HG03432 (cell line): ENCODE data around the gene ANKRD13D.
"Not testable (repeated sequence)": the region's sequence is repeated elsewhere in the genome, so short reads cannot be mapped to it uniquely, and the experiment has no call there.

Source experiments
- ATAC-seq: cut with Tn5 transposase; IDR thresholded peaks from one replicate; pipeline ENCODE4 v1.9.1; 2021; ENCODE audit warnings: mild to moderate bottlenecking, moderate library complexity; ENCODE audit not compliant: unreplicated experiment

The ANKRD13D gene

DNA sequence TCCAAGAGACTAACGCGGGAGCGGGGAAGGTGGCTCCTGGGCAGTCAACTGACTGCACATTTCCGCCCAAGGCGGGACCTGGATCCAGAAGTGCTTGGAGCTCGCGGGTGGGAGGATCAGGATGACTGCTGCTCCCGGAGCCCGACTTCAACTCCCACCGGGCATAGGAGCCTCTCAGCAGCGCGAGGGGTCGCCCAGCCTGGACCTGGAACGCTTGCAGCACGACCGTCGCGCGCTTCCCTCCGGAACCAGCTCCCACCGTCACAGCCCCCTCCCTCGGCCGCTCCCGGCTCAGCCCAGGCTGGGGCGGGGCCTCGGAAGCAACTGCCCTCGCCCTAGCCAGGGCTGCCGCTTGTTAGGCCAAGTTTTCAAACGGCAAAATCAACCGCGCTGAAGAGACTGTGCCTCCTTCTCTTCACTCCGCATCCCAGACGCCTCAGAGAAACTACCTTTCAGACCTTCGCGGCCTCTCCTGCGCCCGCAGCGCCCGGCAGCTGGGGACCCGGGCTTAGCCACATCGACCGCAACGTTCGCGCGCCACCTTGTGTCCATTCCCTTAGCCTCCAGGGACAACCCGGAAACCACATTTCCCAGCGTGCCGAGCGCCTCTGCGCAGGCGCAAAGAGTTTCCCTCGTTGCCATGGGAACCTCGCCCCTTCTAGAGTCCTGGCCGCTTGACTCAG, 28.2 kb downstream of the ANKRD13D start:
- peak; percentile 73 for ATAC-seq

DNA sequence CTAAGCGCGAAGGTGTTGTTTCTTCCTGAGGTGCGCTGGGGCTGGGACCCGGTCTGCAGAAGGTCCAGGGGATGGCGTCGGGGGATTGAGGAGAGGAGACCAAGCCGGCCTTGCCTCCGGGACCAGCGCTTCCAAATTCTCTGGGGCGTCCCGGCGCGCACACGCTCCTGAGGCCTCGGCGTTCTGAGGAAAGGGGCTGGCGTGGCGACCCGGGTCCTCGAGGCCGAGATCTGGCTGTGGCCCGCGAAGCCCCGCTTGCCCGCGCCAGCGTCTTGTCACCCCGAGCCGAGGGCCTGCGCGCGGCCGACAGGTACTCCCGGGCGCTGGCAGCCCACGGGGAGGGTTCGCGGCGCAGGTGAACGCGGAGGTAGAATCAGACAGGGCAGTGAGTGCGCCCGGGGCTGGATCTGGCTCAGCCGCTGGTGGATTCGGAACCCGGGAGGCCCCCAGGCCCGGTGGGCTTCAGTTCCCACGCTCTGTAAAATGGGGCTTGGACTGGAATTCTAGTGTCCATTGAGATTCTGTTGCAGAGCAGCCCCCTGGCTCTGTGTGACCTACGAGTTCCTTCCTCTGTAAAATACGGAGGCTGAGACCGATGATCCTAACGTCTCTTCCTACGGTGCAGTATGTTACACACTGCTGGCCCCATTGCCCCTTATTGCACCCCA, 28.9 kb downstream of the ANKRD13D start:
- peak; percentile 20 for ATAC-seq

DNA sequence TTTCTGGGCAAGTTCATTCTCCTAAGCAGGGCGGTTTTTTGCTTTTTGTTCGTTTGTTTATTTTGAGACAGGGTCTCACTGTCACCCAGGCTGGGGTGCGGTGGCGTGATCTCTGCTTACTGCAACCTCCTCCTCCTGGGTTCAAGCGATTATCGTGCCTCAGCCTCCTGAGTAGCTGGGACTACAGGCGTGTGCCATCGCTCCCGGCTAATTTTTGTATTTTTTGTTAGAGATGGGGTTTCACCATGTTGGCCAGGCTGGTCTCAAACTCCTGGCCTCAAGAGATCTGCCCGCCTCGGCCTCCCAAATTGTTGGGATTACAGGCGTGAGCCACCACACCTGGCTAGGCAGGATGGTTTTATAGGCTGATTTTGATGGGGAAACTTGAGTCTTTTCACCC, 29.8 kb downstream of the ANKRD13D start:
- ATAC-seq: not testable (repeated sequence)

DNA sequence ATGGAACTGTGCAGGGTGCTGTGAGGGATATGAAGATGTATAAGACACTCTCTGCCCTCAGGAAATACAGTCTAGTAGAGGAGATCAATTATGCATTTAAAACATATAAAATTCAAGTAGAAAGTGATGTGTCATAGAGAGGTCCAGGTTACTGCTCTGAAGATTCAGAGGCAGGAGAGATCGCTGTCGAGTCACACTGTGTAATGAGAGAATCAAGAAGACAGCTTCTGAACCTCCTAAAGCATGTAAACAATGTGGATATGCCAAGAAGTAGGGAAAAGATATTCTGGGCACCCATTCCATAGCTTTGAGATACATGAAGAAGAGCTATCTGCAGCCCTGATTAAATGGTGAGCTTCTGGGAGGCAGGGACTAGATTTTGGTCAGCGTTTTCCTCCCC, 30.9 kb downstream of the ANKRD13D start:
- ATAC-seq: no peak

DNA sequence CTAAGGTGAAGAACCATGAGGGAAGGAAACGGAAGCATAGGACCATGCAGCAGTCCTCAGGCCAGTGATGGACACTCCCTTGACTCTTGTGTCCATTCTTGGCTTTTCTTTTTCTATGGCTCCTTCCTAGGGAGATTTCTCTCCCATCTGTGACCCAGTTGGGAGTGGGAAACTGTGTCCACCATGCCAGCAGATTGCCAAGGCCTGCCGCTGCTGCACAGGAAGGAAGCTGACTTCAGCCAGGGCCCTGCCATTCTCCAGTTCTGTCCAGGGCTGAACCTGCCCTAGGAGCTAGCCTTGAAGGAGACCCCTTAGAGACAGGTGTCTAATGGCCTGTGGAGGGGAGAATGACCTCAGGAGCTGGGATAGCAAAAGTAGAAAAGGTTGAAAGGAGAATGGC, 31.6 kb downstream of the ANKRD13D start:
- no peak for ATAC-seq

DNA sequence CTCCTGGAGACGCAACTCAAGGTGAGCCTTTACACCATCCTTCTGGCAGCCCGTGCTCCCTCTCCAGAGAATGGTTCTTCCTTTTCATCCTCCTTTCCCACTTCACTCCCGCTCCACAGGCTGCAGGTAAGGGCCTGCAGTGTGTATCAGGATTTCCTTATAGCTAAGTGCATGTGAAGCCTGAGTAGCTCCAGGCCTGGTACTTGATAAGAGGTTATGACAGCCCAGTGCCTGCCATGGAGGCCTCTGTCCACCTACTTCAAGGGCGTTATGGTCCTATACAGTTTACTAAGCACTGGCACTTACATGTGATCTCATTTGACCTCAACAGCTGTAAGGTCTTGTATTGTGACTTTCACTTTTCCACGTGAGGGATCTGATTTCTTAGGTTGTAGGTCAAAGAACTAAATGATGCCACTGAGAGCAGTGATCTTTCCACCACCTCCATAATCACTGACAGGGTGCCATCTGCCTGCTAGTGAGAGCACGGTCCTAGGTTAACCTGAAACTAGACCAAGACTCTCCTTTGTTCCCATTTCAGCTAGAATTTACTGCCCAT, 32.3 kb downstream of the ANKRD13D start:
- ATAC-seq: no peak

DNA sequence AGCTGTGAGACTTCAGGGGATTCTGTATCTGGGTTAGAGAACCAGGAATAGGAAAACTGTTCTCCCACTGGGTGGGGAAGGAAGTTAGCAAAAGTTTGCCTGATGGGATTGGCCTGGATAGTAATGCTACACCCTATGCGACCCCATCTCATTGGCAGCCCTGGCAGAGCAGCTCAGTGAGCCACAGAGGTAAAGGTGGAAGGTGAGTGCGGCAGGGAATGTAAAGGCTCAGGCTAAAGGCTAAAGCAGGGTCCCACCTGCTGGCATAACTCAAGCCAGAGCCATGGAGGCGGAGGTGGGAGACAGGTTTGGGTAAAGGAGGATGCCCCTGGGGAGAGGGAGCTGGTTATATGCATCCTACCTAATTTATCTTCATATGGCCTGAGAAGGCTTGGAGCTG, 32.9 kb downstream of the ANKRD13D start:
- no peak for ATAC-seq

DNA sequence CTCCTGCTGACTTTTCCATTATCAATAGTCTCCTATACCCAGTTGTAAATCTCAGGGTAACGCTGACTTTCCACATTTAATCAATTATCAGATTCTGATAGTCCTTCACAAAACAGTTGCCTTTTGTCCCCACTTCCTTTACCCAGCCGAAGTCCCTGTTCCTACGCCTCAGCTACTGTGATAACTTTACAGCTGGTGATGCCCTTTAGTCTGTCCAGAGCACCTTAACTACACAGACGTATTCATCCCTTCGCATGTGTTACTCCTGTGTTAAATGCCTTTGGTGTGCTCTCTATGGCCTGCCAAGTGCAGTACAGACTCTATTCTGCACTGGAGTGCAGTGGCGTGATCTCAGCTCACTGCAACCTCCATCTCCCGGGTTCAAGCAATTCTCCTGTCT, 34.4 kb downstream of the ANKRD13D start:
- ATAC-seq: no peak

DNA sequence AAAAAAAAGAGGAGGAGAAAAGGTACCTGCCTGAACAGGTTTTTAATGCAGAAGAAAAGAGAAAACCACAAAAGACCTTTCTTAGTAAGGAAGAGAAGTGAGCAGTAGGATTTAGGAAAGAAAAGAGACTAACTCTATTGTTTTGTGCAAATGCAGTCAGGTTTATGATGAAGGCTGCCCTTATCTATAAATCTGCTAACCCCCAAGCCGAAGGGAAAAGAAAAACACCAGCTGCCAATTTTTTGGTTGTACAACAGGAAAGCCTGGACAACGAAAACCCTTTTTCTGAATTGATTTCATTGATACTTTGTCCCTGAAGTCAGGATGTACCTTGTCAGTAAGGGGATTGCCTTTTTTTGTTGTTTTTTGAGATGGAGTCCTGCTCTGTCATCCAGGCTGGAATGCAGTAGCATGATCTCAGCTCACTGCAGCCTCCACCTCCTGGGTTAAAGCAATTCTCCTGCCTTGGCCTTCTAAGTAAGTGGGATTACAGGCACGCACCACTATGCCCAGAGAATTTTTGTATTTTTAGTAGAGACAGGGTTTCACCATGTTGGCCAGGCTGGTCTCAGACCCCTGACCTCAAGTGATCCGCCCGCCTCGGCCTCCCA, 43.1 kb downstream of the ANKRD13D start:
- no peak for ATAC-seq

DNA sequence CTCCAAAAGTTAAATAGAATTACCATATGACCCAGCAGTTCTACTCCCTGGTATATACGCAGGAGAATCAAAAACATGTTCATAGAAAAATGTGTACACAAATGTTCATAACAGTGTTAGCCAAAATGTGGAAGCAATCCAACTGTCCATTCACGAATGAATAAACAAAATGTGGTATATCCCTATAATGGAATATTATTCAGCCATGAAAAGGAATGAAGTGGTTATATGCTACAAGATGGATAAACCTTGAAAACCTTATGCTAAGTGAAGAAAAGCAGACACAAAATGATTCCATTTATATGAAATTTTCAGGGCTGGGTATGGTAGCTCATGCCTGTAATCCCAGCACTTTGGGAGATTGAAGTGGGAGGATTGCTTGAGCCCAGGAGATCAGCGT, 48.2 kb downstream of the ANKRD13D start:
- no peak for ATAC-seq

DNA sequence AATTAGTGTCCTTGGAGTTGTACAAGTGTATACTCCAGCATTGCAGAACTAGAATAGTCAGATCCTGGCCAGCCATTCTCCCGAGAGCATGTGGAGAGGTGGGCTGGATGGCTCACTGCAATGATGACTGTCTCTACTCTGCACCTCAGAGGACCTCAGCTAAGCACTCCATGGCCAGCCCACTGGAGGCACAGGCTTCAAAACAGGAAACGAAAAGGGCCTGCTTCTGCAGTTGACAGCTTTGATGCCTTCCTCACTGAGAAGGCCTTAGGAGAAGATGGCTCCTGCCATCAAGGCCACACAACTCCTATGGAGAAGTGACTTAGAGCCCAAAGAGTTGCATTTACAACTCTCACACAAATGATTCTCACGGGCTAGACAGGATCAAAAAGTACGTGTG, 55.2 kb downstream of the ANKRD13D start:
- no peak for ATAC-seq

DNA sequence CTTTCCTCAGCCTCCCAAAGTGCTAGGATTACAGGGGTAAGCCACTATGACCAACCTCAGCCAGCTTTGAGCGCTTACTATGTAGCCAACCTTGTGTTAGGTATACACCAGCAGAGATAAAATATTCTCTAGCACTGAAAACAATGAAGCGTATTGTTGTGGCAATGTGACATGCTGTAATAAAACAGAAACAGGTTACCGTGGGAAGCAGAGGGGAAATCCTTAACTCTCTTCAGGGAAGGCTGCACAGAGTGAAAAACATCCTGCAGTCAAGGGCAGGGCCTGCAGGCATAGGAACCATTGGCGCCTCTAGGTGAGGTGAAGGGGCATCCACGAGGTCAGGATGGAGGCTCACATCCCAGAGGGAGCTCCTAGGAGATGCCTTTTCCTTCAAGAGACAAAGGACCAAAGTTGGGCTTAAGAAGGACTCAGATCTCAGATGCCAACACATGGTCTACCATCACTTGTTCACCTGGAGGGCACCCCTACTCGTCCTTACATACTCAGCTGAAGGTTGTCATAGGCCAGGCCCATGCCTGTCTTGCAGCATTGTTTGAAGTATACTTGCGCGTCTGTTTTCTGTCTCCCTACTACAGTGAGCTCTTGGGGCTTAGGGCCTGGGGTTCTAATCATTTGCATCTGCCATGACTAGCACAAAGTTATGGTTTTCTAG, 56.3 kb downstream of the ANKRD13D start:
- no peak for ATAC-seq

DNA sequence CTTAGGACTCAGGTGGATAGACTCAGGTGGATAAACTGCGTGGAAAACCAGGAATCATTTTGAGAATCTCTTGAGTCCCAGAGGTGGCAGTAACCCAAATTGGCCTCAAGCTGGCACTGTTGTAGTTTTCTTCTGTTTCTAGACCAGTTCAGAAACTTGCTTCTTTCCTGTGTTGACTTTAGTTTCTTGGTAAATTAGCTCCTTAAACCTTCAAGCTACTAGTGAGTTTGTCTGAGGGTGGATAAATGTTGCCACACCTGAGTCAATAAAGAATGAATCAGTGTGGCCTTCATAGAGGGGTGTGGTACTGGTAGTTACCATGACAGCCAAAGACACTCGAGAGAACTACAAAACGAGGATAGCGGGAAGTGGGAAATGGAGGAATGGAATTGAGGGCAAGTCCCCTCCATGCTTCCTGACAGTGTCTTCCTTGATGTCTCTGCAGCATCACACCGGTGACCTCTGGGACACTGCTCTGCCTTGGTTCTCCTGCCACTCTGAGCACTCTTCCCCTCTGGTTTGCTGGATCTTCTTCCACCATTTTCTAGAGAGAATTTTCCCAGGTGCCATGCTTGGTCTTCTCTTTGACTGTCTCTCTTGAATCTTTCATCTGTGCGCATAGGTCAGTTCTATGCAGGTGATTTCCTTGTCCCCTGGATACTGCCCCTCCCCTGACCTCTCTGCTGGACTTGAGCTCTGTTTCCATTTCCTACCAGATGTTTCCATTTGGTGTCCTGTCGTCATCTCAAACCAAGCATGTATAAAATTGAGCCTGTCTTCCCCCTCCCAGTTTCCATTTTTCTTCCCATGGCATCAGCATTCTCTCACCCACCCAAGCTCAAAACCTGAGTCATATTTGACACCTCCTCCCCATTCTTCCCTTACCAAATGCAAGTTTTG, 57.1 kb downstream of the ANKRD13D start:
- ATAC-seq: no peak

DNA sequence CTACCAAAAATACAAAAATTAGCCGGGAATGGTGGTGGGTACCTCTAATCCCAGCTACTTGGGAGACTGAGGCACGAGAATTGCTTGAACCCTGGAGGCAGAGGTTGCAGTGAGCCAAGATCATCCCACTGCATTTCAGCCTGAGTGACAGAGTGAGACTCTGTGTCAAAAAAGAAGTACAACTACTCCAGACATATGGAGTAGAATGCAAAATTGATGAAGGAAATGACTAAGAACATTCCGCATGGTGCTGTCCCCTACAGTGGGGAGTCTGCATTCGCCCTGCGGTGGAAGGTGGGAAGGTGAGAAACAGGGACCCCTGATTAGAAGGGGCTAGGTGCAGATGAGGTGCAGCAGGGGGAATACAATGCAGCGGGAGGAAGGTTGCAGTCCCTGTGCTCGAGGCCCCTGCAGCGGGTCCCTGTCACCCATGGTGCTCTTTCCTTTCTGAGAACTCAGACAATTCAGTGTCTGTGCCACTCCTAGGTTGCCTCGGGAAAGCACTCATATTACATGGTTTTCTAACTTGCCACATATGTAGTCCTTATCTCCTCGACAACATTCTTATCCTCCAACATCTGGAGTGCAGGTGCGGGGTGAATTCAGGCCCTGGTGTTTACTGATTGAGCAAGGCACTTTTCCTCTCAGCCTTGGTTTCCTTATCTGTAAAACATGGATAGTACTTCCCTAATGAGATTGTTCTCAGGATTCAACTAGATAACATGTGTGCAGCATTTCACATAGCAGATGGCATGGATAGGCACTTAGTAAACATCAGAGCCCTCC, 59.1 kb downstream of the ANKRD13D start:
- ATAC-seq: no peak

DNA sequence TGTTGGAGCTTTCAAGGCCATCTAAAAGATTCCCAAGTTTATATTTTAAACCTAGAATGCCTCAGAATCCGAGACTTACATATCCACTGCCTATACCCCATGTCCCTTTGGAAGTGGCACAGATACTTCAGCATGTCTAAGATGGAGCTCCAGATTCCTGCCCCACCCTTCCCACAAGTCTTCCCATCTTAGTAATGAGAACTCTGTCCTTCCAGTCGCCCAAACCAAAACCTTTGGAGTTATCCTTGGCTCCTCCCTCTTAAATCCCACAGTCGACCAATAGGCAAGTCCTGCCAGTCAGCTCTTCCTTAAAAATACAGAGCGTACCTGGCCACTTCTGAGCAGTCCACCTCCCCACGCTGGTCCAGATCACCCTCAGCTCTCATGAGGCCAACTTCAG, 59.9 kb downstream of the ANKRD13D start:
- no peak for ATAC-seq

DNA sequence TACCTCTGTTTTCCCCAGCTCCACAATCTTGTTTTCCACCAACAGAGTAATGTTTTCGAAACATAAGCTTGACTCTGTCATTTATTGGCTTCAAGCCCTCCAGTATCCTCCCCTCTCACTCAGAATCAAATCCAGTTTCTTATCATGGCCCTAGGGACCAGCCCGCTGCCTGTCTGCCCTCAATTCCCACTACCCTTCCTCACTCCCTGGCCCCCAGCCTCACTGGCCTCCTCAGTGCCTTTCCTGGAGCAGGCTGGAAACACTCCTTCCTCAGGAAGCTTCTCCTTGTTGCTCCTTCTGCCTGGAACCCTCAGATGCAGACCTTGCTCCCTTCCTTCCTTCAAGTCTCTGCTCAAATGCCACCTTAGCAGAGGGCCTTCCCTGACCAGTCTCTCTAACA, 60.4 kb downstream of the ANKRD13D start:
- no peak for ATAC-seq

DNA sequence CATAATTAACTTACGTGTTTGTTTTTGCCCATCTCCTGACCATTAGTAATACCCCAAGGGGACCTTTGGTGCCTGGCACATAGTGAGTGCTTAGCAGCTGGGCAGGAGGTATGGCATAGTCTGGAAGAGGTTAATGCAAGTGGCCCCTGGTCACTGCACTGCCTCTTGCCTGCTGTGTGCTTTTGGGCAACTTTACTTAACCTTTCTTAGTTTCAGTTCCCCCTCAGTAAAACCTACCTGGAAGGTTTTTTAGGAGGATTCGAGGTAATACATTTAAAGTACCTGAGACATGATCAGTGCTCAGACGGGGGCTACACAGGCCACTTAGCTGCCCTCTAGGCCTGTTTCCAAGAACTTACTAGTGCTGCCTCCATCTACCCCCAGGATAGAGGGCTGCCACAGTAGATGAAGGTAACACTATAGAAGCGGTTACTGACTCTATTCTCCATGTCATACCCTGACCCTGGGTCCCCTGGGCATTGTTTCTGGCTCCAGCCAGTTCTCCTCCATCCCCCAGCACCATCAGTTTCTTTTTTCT, 60.9 kb downstream of the ANKRD13D start:
- ATAC-seq: no peak

DNA sequence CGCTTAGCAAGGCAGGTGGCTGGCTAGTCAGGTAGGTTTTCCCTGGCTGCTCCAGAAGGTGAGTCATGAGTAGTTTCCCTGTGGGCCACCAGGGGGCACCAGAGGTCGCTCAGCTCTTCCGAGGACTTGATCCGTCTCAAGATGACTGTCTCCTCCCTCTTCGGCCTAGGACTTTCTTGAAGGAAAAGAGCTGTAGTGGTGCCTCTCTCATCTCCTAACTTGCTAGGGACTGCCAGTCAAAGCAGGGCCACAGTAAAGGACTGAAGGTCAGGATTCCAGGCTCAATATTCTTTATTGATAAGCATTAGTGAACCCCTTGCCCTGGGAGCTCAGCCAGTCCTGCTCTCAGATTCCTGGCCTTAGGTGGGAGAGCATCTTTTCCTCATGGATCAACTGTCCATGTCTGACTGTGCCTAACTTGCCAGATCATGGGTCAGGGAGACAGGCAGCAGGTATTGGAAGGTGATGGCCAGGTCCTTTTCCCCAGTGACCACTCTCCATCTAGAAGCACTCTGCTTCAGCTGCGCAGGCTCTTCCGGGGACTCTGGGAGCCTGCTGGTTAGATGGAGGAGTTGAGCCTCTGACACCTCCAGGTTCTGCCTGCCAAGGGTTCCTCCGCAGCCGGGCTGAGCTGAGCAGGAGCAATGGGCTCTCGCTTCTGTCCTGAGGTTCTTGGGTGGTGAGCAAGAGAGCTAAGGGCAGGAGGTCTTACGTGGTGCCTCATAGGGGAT, 62.3 kb downstream of the ANKRD13D start:
- no peak for ATAC-seq
